ENCODE measurements around the gene IQCH.
"Not testable (repeated sequence)": the region's sequence is repeated elsewhere in the genome, so short reads cannot be mapped to it uniquely, and the experiment has no call there.

Gene IQCH

DNA sequence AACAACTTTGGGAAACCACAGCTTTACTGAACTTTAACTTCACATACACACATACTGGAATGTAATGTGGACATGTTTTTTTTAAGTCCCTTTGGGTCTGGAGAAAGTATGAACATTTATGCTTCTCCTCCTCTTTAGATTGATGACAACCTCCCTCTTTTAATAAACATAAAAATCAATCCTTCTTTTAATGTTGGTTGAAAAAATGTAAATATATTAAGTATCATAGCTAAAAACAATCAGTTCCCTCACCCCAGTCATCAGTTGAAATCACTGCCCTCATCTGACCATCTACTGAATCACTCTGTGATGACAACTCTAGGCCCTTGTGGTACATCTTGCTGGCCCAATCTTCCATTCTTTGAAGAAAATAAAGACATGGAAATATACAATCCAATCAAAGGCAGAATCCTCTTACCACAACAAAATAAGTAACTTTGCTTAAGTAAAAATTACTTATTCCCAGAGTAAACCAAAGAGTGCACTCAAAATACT, 6.5 kb upstream of the IQCH start:
- DNase-seq = no peak

DNA sequence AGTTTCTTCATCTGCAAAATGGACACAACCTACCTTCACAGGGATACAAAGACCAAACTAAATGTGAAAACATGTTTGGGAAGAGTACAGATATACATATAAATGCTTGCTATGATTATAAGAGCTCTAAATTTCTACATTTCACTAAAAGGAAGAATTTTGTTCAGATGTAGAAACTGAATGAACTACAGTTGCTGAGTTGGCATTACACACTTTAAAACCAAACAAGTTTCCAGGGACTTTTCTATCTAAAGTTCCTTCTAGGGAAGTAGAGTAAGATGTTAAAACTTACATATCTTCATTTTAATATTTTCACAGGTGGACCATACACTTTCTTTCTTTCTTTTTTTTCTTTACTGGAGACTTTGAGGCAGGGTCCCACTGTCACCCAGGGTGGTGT, 4.8 kb upstream of the IQCH start:
- no peak for DNase-seq

DNA sequence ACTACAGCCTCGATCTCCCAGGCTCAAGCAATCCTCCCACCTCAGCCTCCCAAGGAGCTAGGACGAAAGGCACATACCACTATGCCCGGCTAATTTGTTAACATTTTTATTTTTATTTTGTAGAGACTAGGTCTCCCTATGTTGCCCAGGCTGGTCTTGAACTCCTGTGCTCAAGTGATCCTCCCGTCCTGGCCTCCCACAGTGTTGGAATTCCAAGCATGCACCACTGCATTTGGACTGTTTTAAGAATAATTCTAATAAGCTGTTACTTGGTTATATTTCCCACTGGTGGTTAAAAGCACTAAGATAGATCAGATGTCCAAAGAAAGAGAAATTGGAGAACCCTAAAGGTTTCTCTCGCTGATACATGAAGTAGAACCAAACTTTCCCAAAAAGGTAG, 3.3 kb upstream of the IQCH start:
- no peak for DNase-seq

DNA sequence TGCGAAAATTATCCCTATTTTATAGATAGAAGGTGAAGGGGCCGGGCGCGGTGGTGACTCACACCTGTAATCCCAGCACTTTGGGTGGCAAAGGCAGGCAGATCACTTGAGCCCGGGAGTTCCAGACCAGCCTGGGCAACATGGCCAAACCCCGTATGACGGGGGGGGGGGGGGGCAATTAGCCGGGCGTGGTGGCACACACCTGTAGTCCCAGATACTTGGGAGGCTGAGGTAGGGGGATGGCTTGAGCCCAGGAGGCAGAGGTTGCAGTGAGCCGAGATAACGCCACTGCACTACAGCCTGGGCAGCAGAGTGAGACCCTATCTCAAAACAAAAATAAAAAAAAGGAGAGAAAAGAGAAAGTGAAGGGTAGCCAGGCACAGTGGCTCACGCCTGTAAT, 1.5 kb upstream of the IQCH start:
- no peak for DNase-seq

GRCh38 chr15:67253549-67254237, 893 bp upstream of the IQCH start:
- no peak for DNase-seq

DNA sequence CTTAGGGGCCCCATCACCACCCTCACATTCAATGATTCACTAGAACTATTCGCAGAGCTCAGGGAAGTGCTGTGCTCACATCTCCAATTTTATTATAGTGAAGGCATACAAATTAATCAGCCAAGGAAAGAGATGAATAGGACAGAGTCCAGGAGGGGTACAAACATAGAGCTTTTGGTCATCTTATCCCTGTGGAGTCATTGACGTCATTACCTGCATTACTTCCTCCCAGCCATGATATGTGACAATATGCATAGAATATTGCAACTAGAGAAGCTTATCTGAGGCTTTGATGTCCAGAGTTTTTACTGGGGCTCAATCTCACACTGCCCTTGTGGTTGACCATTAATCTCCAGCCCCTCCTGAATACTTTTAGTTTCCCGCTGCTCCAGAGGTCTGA, 1.5 kb downstream of the IQCH start:
- DNase-seq = no peak

- DNase-seq = not testable (repeated sequence)
Observed at GRCh38 chr15:67258412-67258811, 3.8 kb downstream of the IQCH start.

DNA sequence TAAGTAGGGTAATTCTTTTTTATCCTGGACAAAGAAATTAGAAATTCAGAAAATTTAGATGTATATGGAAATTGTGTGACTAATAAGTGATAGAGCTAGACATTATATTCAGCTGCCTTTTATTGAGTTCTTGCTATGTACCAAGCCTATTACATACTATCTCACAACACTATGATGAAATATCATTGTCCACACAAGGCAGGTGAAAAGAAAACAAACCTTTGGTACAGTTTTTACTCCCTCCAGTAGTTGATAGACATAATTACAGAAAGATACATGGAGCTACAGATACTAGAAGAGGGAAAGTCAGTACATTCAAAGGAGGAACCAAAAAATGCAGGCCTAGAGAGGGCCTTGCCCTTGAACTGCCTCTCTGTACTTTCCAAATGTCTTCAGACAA, 4.8 kb downstream of the IQCH start:
- DNase-seq = no peak

DNA sequence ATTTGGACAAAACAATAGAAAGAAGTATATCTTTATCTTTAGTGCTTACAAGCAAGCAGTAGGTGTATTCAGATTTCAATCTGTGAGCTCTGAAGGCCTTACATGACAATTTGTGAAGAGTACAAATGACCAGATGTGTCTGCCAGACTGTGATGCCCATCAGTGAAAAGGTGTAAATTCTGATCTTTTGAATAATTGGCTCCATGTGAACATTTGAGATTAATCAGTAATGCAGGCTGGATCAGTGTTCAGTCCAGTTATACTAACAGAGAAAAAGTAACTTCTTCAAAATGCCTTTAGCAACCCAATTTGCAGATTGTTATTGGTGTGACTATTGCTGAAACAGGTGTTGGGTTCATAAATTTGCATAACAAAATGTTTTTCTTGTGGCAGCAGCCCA, 5.2 kb downstream of the IQCH start:
- DNase-seq = no peak

DNA sequence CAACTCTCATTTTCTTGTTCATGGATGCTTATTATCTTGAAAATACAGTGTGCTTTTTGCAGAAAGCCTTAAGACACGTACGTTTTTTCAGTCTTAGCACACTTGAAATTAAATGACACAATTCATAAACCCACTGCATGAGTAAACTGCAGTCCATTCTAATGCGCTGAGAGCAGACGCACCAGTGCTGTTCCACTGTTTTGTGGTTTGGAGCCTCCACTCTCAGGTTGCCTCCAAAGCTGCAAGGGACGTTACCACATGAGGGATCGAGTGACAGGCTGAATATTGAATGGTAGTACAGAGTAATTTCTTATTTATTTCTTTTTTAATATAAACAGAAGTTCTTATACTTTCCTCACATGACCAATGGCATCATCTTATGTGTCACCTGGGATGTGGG, 12.3 kb downstream of the IQCH start:
- DNase-seq = no peak

- no peak for DNase-seq
Observed at GRCh38 chr15:67267440-67267839, 12.9 kb downstream of the IQCH start.

DNA sequence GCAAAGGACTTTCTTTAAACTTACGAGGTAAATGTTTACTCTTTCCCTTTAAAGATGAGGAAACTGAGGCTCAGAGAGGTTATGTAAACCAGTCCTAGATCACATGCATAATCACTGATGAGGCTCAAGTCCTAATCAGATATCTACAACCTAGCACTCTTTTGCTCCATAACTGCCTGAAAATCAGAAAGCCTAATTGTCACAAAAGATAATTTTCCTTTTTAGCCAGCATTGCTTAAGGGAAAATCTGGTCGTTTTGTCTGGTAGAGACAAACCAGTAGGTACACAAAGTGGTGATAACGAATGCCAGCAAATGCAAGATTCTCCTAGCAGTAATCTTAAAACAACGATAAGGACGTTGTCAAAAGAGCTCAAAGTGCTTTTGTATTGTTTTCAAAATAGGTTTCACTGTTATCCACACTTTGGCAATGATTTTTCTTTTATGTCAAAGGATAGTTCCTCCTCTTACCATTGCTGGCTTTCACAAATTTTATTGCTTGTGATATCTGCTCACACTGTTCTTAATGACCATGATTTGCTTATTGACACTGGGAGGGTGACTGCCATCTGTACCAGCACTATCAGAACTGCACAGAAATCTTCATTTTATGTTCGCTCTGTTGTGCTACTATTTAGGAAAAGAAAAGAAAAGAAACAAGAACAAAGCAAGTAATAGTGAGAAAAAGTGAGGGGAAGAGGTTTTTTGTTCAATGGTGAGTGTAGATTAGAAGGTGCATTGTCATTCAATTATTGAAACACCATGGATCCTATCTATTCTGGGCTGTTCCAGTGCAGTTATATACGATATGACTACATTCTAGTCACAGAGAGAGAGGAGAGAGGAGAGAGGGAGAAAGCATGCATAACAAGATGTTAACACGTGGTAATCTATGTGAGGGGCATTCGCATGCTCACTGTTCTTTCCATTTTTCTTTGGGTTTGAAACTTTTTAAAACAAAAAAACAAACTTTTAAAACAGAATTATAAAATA, 13.7 kb downstream of the IQCH start:
- no peak for DNase-seq

DNA sequence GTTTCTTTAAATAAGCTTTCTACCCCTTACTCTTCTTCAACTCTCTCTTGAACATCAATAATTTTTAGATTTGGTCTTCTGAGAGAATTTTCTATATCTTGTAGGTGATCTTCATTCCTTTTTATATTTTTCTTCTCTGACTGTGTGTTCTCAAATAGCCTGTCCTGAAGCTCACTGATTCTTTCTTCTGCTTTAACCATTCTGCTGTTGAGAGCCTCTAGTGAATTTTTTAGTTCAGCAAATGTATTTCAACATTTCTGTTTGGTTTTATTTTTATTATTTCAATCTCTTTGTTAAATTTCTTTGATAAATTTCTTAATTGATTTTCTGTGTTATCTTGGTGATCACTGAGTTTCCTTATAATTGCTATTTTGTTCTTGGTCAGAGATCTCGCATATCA, 19.6 kb downstream of the IQCH start:
- no peak for DNase-seq

DNA sequence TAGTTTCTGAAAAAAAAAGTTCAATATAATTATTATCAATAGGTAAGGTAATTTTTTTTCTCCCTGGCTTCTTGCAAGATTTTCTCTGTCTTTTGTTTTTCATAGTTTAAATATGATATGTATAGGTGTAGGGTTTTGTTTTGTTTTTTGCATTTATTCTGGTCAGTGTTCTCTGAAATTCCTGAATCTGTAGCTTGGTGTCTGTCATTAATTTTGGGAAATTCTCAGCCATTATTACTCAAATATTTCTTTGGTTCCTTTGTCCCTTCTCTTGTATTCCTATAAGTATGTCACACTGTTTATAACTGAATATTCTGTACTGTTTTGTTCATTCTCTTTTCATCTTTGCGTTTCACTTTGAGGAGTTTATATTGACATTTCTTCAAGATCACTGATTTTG, 22.1 kb downstream of the IQCH start:
- DNase-seq = no peak

DNA sequence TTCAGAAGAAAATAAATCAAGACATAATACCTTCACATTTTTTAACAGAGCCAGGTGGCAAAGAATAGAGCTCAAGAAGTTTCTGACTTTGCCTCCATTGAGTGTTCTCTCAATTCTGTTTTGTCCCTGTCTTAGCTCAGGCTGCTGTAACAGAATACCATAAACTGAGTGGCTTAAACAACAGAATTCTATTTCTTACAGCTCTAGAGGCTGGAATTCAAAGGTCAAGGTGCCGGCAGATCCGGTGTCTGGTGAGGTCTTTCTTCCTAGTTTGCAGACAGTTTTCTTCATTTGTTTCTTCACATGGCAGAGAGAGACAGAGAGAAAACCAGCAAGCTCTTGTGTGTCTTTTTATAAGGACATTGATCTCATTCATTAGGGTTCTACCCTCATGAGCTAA, 25.6 kb downstream of the IQCH start:
- DNase-seq = no peak

- no peak for DNase-seq
Observed at GRCh38 chr15:67281714-67282113, 27.1 kb downstream of the IQCH start.

GRCh38 chr15:67285625-67286024, 31.0 kb downstream of the IQCH start:
- DNase-seq = not testable (repeated sequence)

GRCh38 chr15:67286400-67286799, 31.8 kb downstream of the IQCH start:
- DNase-seq = not testable (repeated sequence)

- DNase-seq = no peak
Observed at GRCh38 chr15:67290319-67290718, 35.7 kb downstream of the IQCH start.

DNA sequence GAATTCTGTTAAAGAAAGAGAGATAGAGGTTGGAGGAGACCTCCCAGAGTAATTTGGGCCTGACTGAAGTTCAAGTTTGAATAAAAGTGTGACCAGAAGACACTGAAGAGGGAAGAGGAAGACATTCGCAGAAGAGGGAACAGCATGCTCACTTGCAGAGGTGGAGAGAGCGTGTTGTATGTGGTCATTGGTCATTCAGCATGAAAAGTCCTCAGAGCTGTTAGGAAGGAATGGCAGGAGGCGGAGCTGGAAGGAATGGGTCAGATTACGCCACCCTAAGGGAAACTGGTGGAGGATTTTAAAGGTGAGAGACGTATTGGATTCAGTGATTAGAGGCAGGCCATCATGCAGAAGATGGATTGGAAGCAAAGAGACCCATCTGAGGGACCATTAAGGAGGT, 41.6 kb downstream of the IQCH start:
- no peak for DNase-seq

GRCh38 chr15:67296684-67297083, 42.1 kb downstream of the IQCH start:
- DNase-seq = no peak

DNA sequence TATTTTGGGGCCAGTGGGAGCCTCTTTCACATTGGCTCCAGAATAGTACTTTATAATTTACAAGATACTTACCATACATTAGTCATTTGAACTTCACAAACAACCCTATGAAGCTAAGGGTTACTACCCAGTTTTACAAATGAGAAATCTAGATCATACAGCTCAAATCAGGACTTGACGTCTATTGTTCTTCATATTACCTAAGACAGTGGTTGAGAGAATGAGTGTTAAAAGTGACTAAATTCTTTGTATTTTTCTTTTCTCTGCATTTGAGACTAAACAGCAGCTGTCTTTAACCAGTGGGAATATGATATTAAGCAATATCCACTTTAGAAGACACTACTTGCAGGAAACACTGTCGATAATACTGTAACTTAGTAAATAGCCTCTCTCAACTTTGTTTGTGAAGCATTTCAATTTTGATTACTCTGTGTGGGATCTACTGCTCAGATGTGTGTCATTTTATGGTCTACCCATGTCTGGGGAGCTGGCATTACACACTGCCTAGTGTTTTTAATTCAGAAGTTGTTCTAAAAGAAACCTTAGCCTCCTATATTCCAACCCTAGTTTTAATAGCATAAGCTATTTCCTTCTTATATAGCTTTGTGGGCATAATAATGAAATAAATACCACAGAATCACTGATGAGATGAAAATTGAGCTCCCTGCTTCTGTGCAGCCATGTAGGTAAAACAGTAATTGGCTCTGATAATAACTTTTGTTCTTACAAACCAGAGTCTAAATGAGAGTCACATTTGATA, 45.9 kb downstream of the IQCH start:
- DNase-seq = no peak
